BLaER1 treated with 17β-estradiol and CSF1 and Interleukin-3, amounts not matched to agents 10 nM and 100 nM (cell line): ENCODE measurements around the gene DUSP23.

Source experiments
- H3K27ac ChIP-seq, 11 experiments: shearing (Covaris generic); formaldehyde crosslinking; 2 replicates each; pipeline ENCODE4 v1.8.1; 2022
- H3K27me3 ChIP-seq, 11 experiments: shearing (Covaris generic); formaldehyde crosslinking; 2 replicates each; pipeline ENCODE4 v1.8.1; 2022
- H3K36me3 ChIP-seq, 11 experiments: shearing (Covaris generic); formaldehyde crosslinking; 2 replicates each; pipeline ENCODE4 v1.8.1; 2022
- H3K4me1 ChIP-seq, 10 experiments: shearing (Covaris generic); formaldehyde crosslinking; 2 replicates each; pipeline ENCODE4 v1.8.1; 2022
- H3K4me2 ChIP-seq, 11 experiments: shearing (Covaris generic); formaldehyde crosslinking; 2 replicates each; pipeline ENCODE4 v1.8.1; 2022
- H3K4me3 ChIP-seq, 10 experiments: shearing (Covaris generic); formaldehyde crosslinking; 2 replicates each; pipeline ENCODE4 v1.8.1; 2022
- H3K9ac ChIP-seq, 11 experiments: shearing (Covaris generic); formaldehyde crosslinking; 2 replicates each; pipeline ENCODE4 v1.8.1; 2022
- H3K9me3 ChIP-seq, 11 experiments: shearing (Covaris generic); formaldehyde crosslinking; replicated peaks in 1 of 11; 2 replicates each; pipeline ENCODE4 v1.8.1; 2022
- H4K20me1 ChIP-seq, 11 experiments: shearing (Covaris generic); formaldehyde crosslinking; 2 replicates each; pipeline ENCODE4 v1.8.1; 2022
- Cebpa-rat ChIP-seq, 11 experiments: shearing (Covaris generic); IDR thresholded peaks; 2 replicates each; pipeline ENCODE4 v1.8.1; 2022

DUSP23 gene

GRCh38 chr1:159780583-159781582 lies at the start of gene DUSP23:
Gene DUSP23, plus strand, starts transcription at chr1:159780962. Its CDS starts 139 bp downstream, at chr1:159781101.
- Histone ChIP-seq H3K4me2 (peak within 1 kb of the TSS; percentile 15 to 61 (median 37); a peak in 17 of 22 replicates), H3K9ac (no peak within 1 kb of the TSS)

GRCh38 chr1:159737238-159737916 lies 43.4 kb upstream of the DUSP23 start:
- TF ChIP-seq Cebpa-rat (IDR thresholded peaks at IDR 0.05), result no peak
- no peak overlapping the region for H3K4me3 ChIP-seq
- H3K36me3 ChIP-seq, result no peaks in the 10 kb centered on the region
- H4K20me1 ChIP-seq, result no peaks in the 10 kb centered on the region
- no peaks in the 10 kb centered on the region for H3K4me1 ChIP-seq
- peaks cover 0 to 8% (median 3%) of the 10 kb centered on the region in 11 experiments; a peak in 7 of 22 replicates for H3K9me3 ChIP-seq
- H3K4me2 ChIP-seq, result no peak overlapping the region; a peak in 1 of 22 replicates
- H3K9ac ChIP-seq, result no peak overlapping the region
- H3K27me3 ChIP-seq, result no peaks in the 10 kb centered on the region
- peak overlapping the region in 1 of 11 experiments; percentile 28; a peak in 1 of 22 replicates for H3K27ac ChIP-seq

More at GRCh38 chr1:159780583-159781582, at the start of gene DUSP23:
- Histone ChIP-seq H3K4me1 (peaks cover 0 to 13% (median 0%) of the 10 kb centered on the region in 10 experiments; a peak in 4 of 20 replicates), H4K20me1 (no peaks in the 10 kb centered on the region), H3K4me3 (peak within 1 kb of the TSS in 8 of 10 experiments; percentile 2 to 54 (median 32); a peak in 10 of 20 replicates), H3K36me3 (no peaks in the 10 kb centered on the region), H3K27me3 (peaks cover 0 to 9% (median 4%) of the 10 kb centered on the region in 11 experiments; a peak in 8 of 22 replicates), H3K27ac (no peak within 1 kb of the TSS), H3K9me3 (peaks cover 0 to 12% (median 10%) of the 10 kb centered on the region in 11 experiments; a peak in 17 of 22 replicates)
- no peak; a peak in 1 of 22 replicates for TF ChIP-seq Cebpa-rat (IDR thresholded peaks at IDR 0.05)

GRCh38 chr1:159743651-159744410 lies 36.9 kb upstream of the DUSP23 start:
- Histone ChIP-seq H3K27me3 (no peaks in the 10 kb centered on the region), H4K20me1 (no peaks in the 10 kb centered on the region), H3K36me3 (no peaks in the 10 kb centered on the region), H3K4me1 (peaks cover 0 to 15% (median 0%) of the 10 kb centered on the region in 10 experiments; a peak in 4 of 20 replicates), H3K4me2 (peak overlapping the region in 3 of 11 experiments; percentile 2 to 79 (median 62); a peak in 4 of 22 replicates), H3K9ac (no peak overlapping the region), H3K27ac (peak overlapping the region in 2 of 11 experiments; percentile 44 to 53; a peak in 2 of 22 replicates), H3K4me3 (no peak overlapping the region), H3K9me3 (peaks cover 0 to 15% (median 8%) of the 10 kb centered on the region in 11 experiments; a peak in 8 of 22 replicates)
- TF ChIP-seq Cebpa-rat (IDR thresholded peaks at IDR 0.05), result no peak

DNA sequence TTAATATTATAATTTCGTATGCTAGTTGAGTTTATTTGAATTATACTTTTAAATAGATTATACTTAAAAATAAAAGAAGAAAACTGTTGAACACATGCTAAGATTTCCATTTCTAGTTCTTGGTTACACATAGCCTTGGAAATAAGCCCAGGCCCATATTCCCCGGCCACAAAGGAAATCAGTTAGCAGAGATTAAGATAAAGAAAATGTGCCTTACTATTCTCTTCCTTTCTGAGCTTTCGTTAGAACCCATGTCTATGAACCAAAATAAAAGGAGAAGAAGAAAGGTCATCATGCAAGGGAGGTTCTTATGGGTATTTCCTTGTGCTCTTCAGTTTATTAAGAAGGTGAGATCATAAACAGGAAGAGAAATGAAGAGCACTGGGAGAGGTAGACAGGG lies 34.1 kb upstream of the DUSP23 start:
- no peak overlapping the region for H3K4me2 ChIP-seq
- H3K9ac ChIP-seq, result no peak overlapping the region
- no peaks in the 10 kb centered on the region for H3K27me3 ChIP-seq
- H3K4me1 ChIP-seq, result peaks cover 0 to 15% (median 0%) of the 10 kb centered on the region in 10 experiments; a peak in 4 of 20 replicates
- H3K4me3 ChIP-seq, result no peak overlapping the region
- no peak overlapping the region for H3K27ac ChIP-seq
- no peak for TF ChIP-seq Cebpa-rat (IDR thresholded peaks at IDR 0.05)
- no peaks in the 10 kb centered on the region for H3K36me3 ChIP-seq
- H3K9me3 ChIP-seq, result peaks cover 0 to 14% (median 8%) of the 10 kb centered on the region in 11 experiments; a peak in 8 of 22 replicates
- H4K20me1 ChIP-seq, result no peaks in the 10 kb centered on the region

GRCh38 chr1:159748370-159748769 lies 32.4 kb upstream of the DUSP23 start:
- Histone ChIP-seq H3K27me3 (no peaks in the 10 kb centered on the region), H4K20me1 (no peaks in the 10 kb centered on the region), H3K27ac (no peak overlapping the region), H3K4me2 (no peak overlapping the region), H3K4me1 (peaks cover 0 to 15% (median 0%) of the 10 kb centered on the region in 10 experiments; a peak in 4 of 20 replicates), H3K36me3 (no peaks in the 10 kb centered on the region), H3K9ac (no peak overlapping the region), H3K9me3 (no peaks in the 10 kb centered on the region), H3K4me3 (no peak overlapping the region)
- TF ChIP-seq Cebpa-rat (IDR thresholded peaks at IDR 0.05), result no peak

DNA sequence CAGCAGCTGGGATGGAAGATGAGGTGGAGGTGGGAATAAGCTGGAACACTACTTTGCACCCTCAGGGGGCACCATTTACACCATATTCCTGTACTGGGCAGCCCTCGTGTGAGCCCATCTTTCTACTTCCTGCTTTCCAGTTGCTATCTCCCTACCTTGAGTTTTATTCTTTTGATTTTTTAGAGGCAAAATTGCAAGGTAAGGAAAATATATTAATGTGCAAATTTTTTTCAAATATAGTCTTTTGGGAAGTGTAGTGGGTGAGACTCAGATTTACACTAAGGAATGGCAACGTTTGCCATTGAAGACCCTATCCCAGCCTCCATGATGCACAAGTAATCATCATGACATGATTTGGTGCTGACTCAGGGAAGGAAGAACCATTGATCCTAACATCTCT lies 31.1 kb upstream of the DUSP23 start:
- Histone ChIP-seq H3K9ac (no peak overlapping the region), H3K36me3 (no peaks in the 10 kb centered on the region), H3K4me1 (peaks cover 0 to 2% (median 0%) of the 10 kb centered on the region in 10 experiments; a peak in 3 of 20 replicates), H3K27ac (no peak overlapping the region), H3K9me3 (no peaks in the 10 kb centered on the region), H3K4me2 (no peak overlapping the region), H3K4me3 (no peak overlapping the region), H3K27me3 (no peaks in the 10 kb centered on the region), H4K20me1 (no peaks in the 10 kb centered on the region)
- TF ChIP-seq Cebpa-rat (IDR thresholded peaks at IDR 0.05), result no peak

DNA sequence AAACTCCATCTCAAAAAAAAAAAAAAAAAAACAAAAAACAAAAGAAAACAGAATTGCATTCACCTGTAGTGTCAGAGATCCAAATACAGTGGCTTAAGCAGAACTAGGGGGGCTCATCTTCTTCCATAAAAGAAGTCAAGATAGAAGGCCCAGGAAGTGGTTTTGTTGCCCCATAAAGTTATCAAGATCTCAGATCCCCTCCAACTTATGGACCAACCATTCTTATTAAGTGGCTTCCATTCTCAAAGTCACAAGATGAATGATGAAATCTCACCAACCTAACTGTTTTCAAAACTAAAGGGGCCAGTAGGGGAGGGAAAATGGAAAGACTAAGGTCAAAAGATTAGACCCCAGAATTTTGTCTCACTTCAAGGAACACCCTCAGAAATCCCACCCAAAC lies 30.1 kb upstream of the DUSP23 start:
- Histone ChIP-seq H3K27ac (no peak overlapping the region), H4K20me1 (no peaks in the 10 kb centered on the region), H3K36me3 (no peaks in the 10 kb centered on the region), H3K27me3 (no peaks in the 10 kb centered on the region), H3K4me2 (no peak overlapping the region), H3K4me3 (no peak overlapping the region), H3K9ac (no peak overlapping the region), H3K4me1 (peaks cover 0 to 4% (median 0%) of the 10 kb centered on the region in 10 experiments; a peak in 3 of 20 replicates), H3K9me3 (no peaks in the 10 kb centered on the region)
- no peak for TF ChIP-seq Cebpa-rat (IDR thresholded peaks at IDR 0.05)

GRCh38 chr1:159751031-159751430 lies 29.7 kb upstream of the DUSP23 start:
- Histone ChIP-seq H3K9ac (no peak overlapping the region), H4K20me1 (no peaks in the 10 kb centered on the region), H3K4me2 (no peak overlapping the region), H3K4me1 (peaks cover 0 to 8% (median under 1%) of the 10 kb centered on the region in 10 experiments; a peak in 7 of 20 replicates), H3K36me3 (no peaks in the 10 kb centered on the region), H3K27me3 (no peaks in the 10 kb centered on the region), H3K27ac (no peak overlapping the region), H3K9me3 (no peaks in the 10 kb centered on the region), H3K4me3 (no peak overlapping the region)
- TF ChIP-seq Cebpa-rat (IDR thresholded peaks at IDR 0.05), result no peak
